ENCODE data around the gene PRDM16.

GRCh38 chr1:3233031-3233430 is 164.0 kb downstream of the PRDM16 start:
- TF ChIP-seq CTCF (conservative IDR thresholded peaks at IDR 0.05; ENCODE audit: low read length) (no peak), EZH2phosphoT487 (IDR thresholded peaks at IDR 0.05; ENCODE audit: borderline replicate concordance) (no peak)
